CMK (cell line): Measurements from ENCODE around the gene SERPINA4.

Experiments
- DNase-seq: peaks from one replicate; pipeline ENCODE4 v3.0.0-alpha.2; 2010; ENCODE audit warnings: low read depth

The SERPINA4 gene

GRCh38 chr14:94615823-94616570 is 54.8 kb downstream of the SERPINA4 start:
- DNase-seq: no peak

GRCh38 chr14:94617366-94617941 is 56.2 kb downstream of the SERPINA4 start:
- DNase-seq: no peak

DNA sequence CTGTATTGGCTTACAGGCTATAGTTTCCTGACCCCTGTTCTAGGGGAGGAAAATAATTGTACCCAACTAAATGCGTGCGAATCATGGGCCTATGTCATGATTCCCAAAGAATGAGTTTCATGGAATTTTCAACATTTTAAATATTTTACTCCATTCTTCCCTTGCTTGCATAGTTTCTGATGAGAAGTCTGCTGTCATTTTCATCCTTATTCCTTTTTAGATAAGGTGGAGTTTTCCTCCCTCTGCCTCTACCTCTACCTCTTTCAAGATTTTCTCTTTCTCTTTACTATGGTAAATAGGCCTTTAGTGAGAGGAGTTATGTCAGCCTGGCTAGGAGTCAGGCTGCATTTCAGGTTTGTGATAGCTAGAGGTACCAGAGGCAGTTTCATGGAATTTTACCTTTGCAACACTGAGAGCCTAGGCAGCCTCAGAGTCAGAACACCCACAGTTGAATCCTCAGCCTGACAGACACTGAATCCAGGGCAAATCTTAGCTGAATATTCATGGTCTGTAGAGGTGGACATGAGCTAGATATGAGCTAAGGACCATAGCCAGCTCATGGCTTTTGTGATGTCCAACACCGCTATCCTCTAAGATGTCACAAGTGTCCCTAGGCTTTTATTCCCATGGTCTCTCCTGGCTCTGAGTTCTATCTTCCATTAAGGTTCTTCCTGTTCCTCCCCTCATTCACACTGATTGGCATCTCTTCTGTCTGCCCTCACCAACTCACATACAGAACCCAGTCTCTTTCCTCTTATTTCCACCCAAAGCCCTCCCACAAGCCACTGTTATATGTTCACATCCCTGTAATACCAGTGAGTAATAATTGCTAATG is 57.0 kb downstream of the SERPINA4 start:
- DNase-seq: no peak

DNA sequence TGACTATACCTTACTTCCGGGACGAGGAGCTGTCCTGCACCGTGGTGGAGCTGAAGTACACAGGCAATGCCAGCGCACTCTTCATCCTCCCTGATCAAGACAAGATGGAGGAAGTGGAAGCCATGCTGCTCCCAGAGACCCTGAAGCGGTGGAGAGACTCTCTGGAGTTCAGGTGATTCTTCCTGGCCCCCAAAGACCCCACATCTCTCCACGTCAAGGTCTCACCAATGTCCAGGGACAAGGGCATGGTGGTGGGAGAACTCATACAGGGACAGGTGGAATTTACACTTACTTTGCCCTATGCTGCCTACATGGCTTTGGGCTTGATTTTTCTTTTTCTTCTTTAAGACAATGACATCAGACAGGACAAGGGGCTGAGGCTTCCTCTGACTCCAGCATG is 58.1 kb downstream of the SERPINA4 start:
- DNase-seq: no peak
